ENCODE measurements around the gene ATP6V0C.
"Not testable (repeated sequence)": the region's sequence is repeated elsewhere in the genome, so short reads cannot be mapped to it uniquely, and the experiment has no call there.

The ATP6V0C gene

GRCh38 chr16:2475413-2476344, 38.1 kb upstream of the ATP6V0C start:
- DNase-seq, result no peak

GRCh38 chr16:2476345-2476720, 37.4 kb upstream of the ATP6V0C start:
- no peak for DNase-seq

- DNase-seq, result no peak
Observed at GRCh38 chr16:2476741-2477140, 37.0 kb upstream of the ATP6V0C start.

GRCh38 chr16:2477327-2477726, 36.4 kb upstream of the ATP6V0C start:
- DNase-seq, result no peak

GRCh38 chr16:2478279-2478678, 35.5 kb upstream of the ATP6V0C start:
- DNase-seq, result no peak

GRCh38 chr16:2479996-2480395, 33.8 kb upstream of the ATP6V0C start:
- not testable (repeated sequence) for DNase-seq

GRCh38 chr16:2480948-2481347, 32.8 kb upstream of the ATP6V0C start:
- no peak for DNase-seq

- no peak for DNase-seq
Observed at GRCh38 chr16:2481676-2482075, 32.1 kb upstream of the ATP6V0C start.

GRCh38 chr16:2482249-2482648, 31.5 kb upstream of the ATP6V0C start:
- DNase-seq, result no peak

- DNase-seq, result no peak
Observed at GRCh38 chr16:2482708-2483534, 30.8 kb upstream of the ATP6V0C start.

- no peak for DNase-seq
Observed at GRCh38 chr16:2483939-2484897, 29.5 kb upstream of the ATP6V0C start.

- no peak for DNase-seq
Observed at GRCh38 chr16:2484898-2485508, 28.7 kb upstream of the ATP6V0C start.

GRCh38 chr16:2485811-2486507, 27.8 kb upstream of the ATP6V0C start:
- DNase-seq, result no peak

- no peak for DNase-seq
Observed at GRCh38 chr16:2486645-2487516, 26.9 kb upstream of the ATP6V0C start.

- no peak for DNase-seq
Observed at GRCh38 chr16:2487517-2487842, 26.3 kb upstream of the ATP6V0C start.

GRCh38 chr16:2487903-2488531, 25.7 kb upstream of the ATP6V0C start:
- DNase-seq, result no peak

GRCh38 chr16:2489581-2489980, 24.2 kb upstream of the ATP6V0C start:
- DNase-seq, result no peak

- DNase-seq, result no peak
Observed at GRCh38 chr16:2490190-2491105, 23.3 kb upstream of the ATP6V0C start.

GRCh38 chr16:2492292-2492691, 21.5 kb upstream of the ATP6V0C start:
- no peak for DNase-seq

Data from islet precursor cell (in vitro differentiated cells).